GM12892 (cell line): Measurements from ENCODE around the gene SP3.

Experiments used
- POLR2A ChIP-seq: IDR thresholded peaks from 2 replicates; pipeline ENCODE4 v1.6.1; 2011; ENCODE audit warnings: low read depth, low read length, control low read depth
- TAF1 ChIP-seq: IDR thresholded peaks from 2 replicates; pipeline ENCODE4 v1.6.1; 2011; ENCODE audit warnings: low read depth, mild to moderate bottlenecking, control low read depth, low read length, borderline replicate concordance

DNA sequence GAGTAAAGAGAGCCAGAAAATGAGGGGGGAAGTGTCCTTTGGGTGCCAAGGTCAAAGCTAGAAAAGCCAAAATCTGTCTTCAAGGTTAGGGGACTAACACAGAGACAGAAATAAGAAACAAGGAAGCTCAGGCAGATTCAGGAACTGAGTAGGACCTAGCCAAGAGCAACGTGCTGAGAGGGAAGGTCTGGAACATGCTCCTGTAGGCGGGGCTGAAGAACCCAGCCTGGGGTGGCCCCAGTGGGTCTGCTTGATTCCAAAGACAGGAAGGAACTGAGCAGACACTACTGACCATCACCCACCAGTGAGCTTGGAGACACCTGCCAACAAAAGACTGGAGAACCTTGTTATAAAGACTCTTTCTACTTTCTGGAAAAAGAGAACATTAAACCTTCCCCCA lies 105.1 kb downstream of the SP3 start:
- TF ChIP-seq POLR2A, result no peak
- TF ChIP-seq TAF1, result no peak
